IMR-90 (cell line): ENCODE data around the gene APPL2. TPM values are rescaled to one million over a fixed set of nuclear protein-coding genes. Genes with fewer than 3 reads are reported as not detected.

ENCODE experiments used
- ATAC-seq: fragments of 200-7000 bp; cut with Tn5 transposase; 2 replicates; pipeline ENCODE4 v1.9.1; 2020; ENCODE audit warnings: low read depth, mild to moderate bottlenecking, moderate library complexity
- BruUV-seq: library from RNA; stranded (reverse); fragments of 400-500 nt; replicated peaks from 2 replicates; lab custom pipeline; 2021; lab: Mats Ljungman, UMichigan
- CTCF ChIA-PET: fragments of 300-600 bp; formaldehyde crosslinking; extraction: SDS; loops from one replicate; lab custom pipeline; 2021; ENCODE audit warnings: antibody characterized with exemption; lab: Yijun Ruan, JAX
- POLR2A ChIA-PET: fragments of 300-600 bp; sonication (Branson Sonifier 250); formaldehyde crosslinking; loops from one replicate; lab custom pipeline; 2022; ENCODE audit warnings: antibody characterized with exemption; ENCODE audit not compliant: unreplicated experiment; lab: Charles Lee
- DNase-seq: peaks from one replicate; pipeline ENCODE4 v3.0.0; 2013
- H2AFZ ChIP-seq: replicated peaks from 2 replicates; pipeline ENCODE3; 2013; ENCODE audit warnings: low read length, mild to moderate bottlenecking; ENCODE audit not compliant: poor library complexity
- H2AK5ac ChIP-seq: 2 replicates; pipeline ENCODE4 v1.6.1; 2013; ENCODE audit warnings: low read depth, low read length, inconsistent platforms
- H2AK9ac ChIP-seq: replicated peaks from 2 replicates; pipeline ENCODE3; 2013; ENCODE audit warnings: mild to moderate bottlenecking, low read depth, low read length, moderate library complexity; ENCODE audit not compliant: poor library complexity
- H2BK120ac ChIP-seq: 2 replicates; pipeline ENCODE4 v1.6.1; 2013; ENCODE audit warnings: low read depth, low read length, inconsistent platforms
- H2BK15ac ChIP-seq: 3 replicates; pipeline ENCODE4 v1.6.1; 2013; ENCODE audit warnings: low read depth, low read length, inconsistent platforms
- H2BK20ac ChIP-seq: 2 replicates; pipeline ENCODE4 v1.6.1; 2013; ENCODE audit warnings: low read depth, mild to moderate bottlenecking, inconsistent platforms, low read length, moderate library complexity
- H2BK5ac ChIP-seq: 2 replicates; pipeline ENCODE4 v1.6.1; 2013; ENCODE audit warnings: mild to moderate bottlenecking, low read depth, low read length, inconsistent platforms; ENCODE audit not compliant: poor library complexity, severe bottlenecking
- H3K14ac ChIP-seq: replicated peaks from 2 replicates; pipeline ENCODE4 v1.6.1; 2013; ENCODE audit warnings: low read depth, low read length, inconsistent platforms
- H3K18ac ChIP-seq: 2 replicates; pipeline ENCODE4 v1.6.1; 2013; ENCODE audit warnings: low read depth, low read length, control low read depth
- H3K23ac ChIP-seq: 2 replicates; pipeline ENCODE4 v1.6.1; 2013; ENCODE audit warnings: low read depth, low read length, inconsistent platforms
- H3K27ac ChIP-seq: 2 replicates; pipeline ENCODE4 v1.5.1; 2013; ENCODE audit warnings: mild to moderate bottlenecking, control low read depth, low read length; ENCODE audit not compliant: insufficient read depth
- H3K27me3 ChIP-seq: 2 replicates; pipeline ENCODE4 v1.6.1; 2013; ENCODE audit warnings: low read length; ENCODE audit not compliant: control insufficient read depth, insufficient read depth
- H3K36me3 ChIP-seq: 2 replicates; pipeline ENCODE4 v1.6.1; 2013; ENCODE audit warnings: low read length, mixed read lengths; ENCODE audit not compliant: control insufficient read depth, insufficient read depth
- H3K4ac ChIP-seq: 2 replicates; pipeline ENCODE4 v1.6.1; 2013; ENCODE audit warnings: low read depth, low read length, inconsistent platforms
- H3K4me1 ChIP-seq: 2 replicates; pipeline ENCODE4 v1.6.1; 2013; ENCODE audit warnings: low read length, mixed read lengths; ENCODE audit not compliant: control insufficient read depth, insufficient read depth
- H3K4me2 ChIP-seq: 2 replicates; pipeline ENCODE4 v1.6.1; 2013; ENCODE audit warnings: low read depth, mild to moderate bottlenecking, control low read depth, low read length, moderate library complexity
- H3K4me3 ChIP-seq: 2 replicates; pipeline ENCODE4 v1.5.1; 2013; ENCODE audit warnings: low read depth, mild to moderate bottlenecking, control low read depth, low read length, moderate library complexity; ENCODE audit not compliant: insufficient read depth
- H3K56ac ChIP-seq: 2 replicates; pipeline ENCODE4 v1.6.1; 2013; ENCODE audit warnings: low read length, inconsistent platforms; ENCODE audit not compliant: insufficient read depth; ENCODE audit errors: extremely low read depth
- H3K79me1 ChIP-seq, 2 experiments: 2 replicates each; pipeline ENCODE4 v1.6.1; 2013; ENCODE audit warnings: low read length in 2 of 2, inconsistent platforms in 1 of 2, low read depth in 1 of 2
- H3K9ac ChIP-seq: 2 replicates; pipeline ENCODE4 v1.6.1; 2013; ENCODE audit warnings: low read depth, low read length, control low read depth
- H3K9me1 ChIP-seq: 2 replicates; pipeline ENCODE4 v1.6.1; 2013; ENCODE audit warnings: low read length, inconsistent platforms; ENCODE audit not compliant: insufficient read depth
- H3K9me3 ChIP-seq: 2 replicates; pipeline ENCODE4 v1.6.1; 2013; ENCODE audit warnings: low read length; ENCODE audit not compliant: control insufficient read depth, insufficient read depth
- H4K20me1 ChIP-seq: 2 replicates; pipeline ENCODE4 v1.6.1; 2013; ENCODE audit warnings: low read length, inconsistent platforms; ENCODE audit not compliant: insufficient read depth
- H4K5ac ChIP-seq: 2 replicates; pipeline ENCODE4 v1.6.1; 2013; ENCODE audit warnings: mild to moderate bottlenecking, low read depth, low read length, control low read depth
- H4K8ac ChIP-seq, 2 experiments: 2 replicates each; pipeline ENCODE4 v1.6.1; 2013; ENCODE audit warnings: low read depth in 2 of 2, low read length in 2 of 2, control low read depth in 1 of 2, inconsistent platforms in 1 of 2
- H4K91ac ChIP-seq: 2 replicates; pipeline ENCODE4 v1.6.1; 2013; ENCODE audit warnings: low read depth, low read length, inconsistent platforms; ENCODE audit not compliant: insufficient read depth
- MAFK ChIP-seq: IDR thresholded peaks from 2 replicates; pipeline ENCODE4 v1.6.1; 2012; ENCODE audit warnings: low read depth, low read length, improper control_type of control experiment
- MXI1 ChIP-seq: IDR thresholded peaks from 2 replicates; pipeline ENCODE4 v1.6.1; 2012; ENCODE audit warnings: low read depth, mild to moderate bottlenecking, low read length, moderate library complexity, borderline replicate concordance
- NFE2L2 ChIP-seq: fragments of 150-350 bp; IDR thresholded peaks from 2 replicates; pipeline ENCODE4 v1.6.1; 2016; ENCODE audit warnings: low read depth, mild to moderate bottlenecking, low read length
- RFX5 ChIP-seq: IDR thresholded peaks from 2 replicates; pipeline ENCODE4 v1.8.0; 2012; ENCODE audit warnings: low read depth, mild to moderate bottlenecking, low read length, moderate library complexity
- SMC3 ChIP-seq: fragments of 150-350 bp; IDR thresholded peaks from 2 replicates; pipeline ENCODE4 v1.6.1; 2016; ENCODE audit warnings: low read depth, mild to moderate bottlenecking, antibody characterized with exemption, low read length, moderate library complexity
- USF2 ChIP-seq: fragments of 150-350 bp; IDR thresholded peaks from 2 replicates; pipeline ENCODE4 v1.6.1; 2017; ENCODE audit warnings: mild to moderate bottlenecking, antibody characterized with exemption, low read length, low read depth
- WGBS, 2 experiments: methylation state at CpG; one replicate each; pipeline versions ENCODE4 v1.1.5 to v1.1.7; 2013; ENCODE audit warnings: missing lambda C conversion rate in 2 of 2; ENCODE audit not compliant: insufficient read length in 1 of 2; ENCODE audit errors: extremely low coverage in 2 of 2; 5-methylcytosine and 5-hydroxymethylcytosine counted together
- dilution Hi-C: fragments of 300-500 bp; cut with HindIII; formaldehyde crosslinking; loops from one replicate; pipeline ENCODE4 v1.14.3; 2018; ENCODE audit warnings: low sequenced_read_pairs; ENCODE audit not compliant: unreplicated experiment
- in situ Hi-C: fragments of 300-500 bp; cut with MboI; formaldehyde crosslinking; loops from 3 replicates; pipeline ENCODE4 v1.14.3; 2019; ENCODE audit warnings: low sequenced_read_pairs, inconsistent platforms, mixed read lengths
- intact Hi-C: fragments of 100-400 bp; cut with micrococcal nuclease; formaldehyde crosslinking; loops from 2 replicates; pipeline ENCODE4 v1.10.0; 2022
- polyA plus RNA-seq, 3 experiments: library from polyadenylated mRNA; depleted of rRNA; stranded (reverse); fragments of >200 nt; gene quantifications; 2 replicates each; pipeline ENCODE4 v1.2.3, GENCODE V29; 2012; ENCODE audit warnings: low replicate concordance in 1 of 3
- total RNA-seq: library from RNA; depleted of rRNA; stranded (reverse); fragments of >200 nt; gene quantifications from 2 replicates; pipeline ENCODE4 v1.2.3, GENCODE V29; 2012

APPL2 gene
- total and polyA plus RNA-seq, 2 of the 4 experiments (the other 2 are of a cell fraction), result 42.3 to 65.8 TPM

GRCh38 chr12:105206686-105207374, 29.1 kb downstream of the APPL2 start:
- in situ Hi-C loops, result loop anchor here (25.0 kb wide), 1 partner anchor 180 kb away; no protein-coding TSS in a partner anchor
- peaks cover 20% of the 10 kb centered on the region for H3K9me1 ChIP-seq
- no peak overlapping the region for H3K4ac ChIP-seq
- no peak overlapping the region for H3K27ac ChIP-seq
- no peak overlapping the region for H4K91ac ChIP-seq
- no peak for ATAC-seq
- H3K27me3 ChIP-seq, result no peaks in the 10 kb centered on the region
- H4K20me1 ChIP-seq, result no peaks in the 10 kb centered on the region
- no peak overlapping the region for H2BK120ac ChIP-seq
- dilution Hi-C loops, result no loop called here
- no peak overlapping the region for H2BK5ac ChIP-seq
- H3K23ac ChIP-seq, result no peak overlapping the region
- H3K56ac ChIP-seq, result no peak overlapping the region
- H4K8ac ChIP-seq, result no peak overlapping the region
- no peak overlapping the region for H3K18ac ChIP-seq
- H2BK20ac ChIP-seq, result no peak overlapping the region
- no TSS peak for BruUV-seq
- peaks cover 22 to 72% of the 10 kb centered on the region in 2 experiments for H3K79me1 ChIP-seq
- ChIA-PET POLR2A (no interaction called here), CTCF (interaction anchor here (0.6 to 0.7 kb wide), 2 partner anchors 150 to 562 kb away, joined by 3 to 4 read pairs; no protein-coding TSS in a partner anchor)
- no peak overlapping the region for H3K14ac ChIP-seq
- H2AK9ac ChIP-seq, result no peak overlapping the region
- peaks cover 58% of the 10 kb centered on the region for H3K36me3 ChIP-seq
- H3K4me3 ChIP-seq, result no peak overlapping the region
- no peak overlapping the region for H2AK5ac ChIP-seq
- H2BK15ac ChIP-seq, result no peak overlapping the region
- DNase-seq, result peak; percentile 50
- H3K9ac ChIP-seq, result no peak overlapping the region
- 100% methylated on average over 2 of the region's 16 CpGs; no CpG with 5 or more reads in 1 of the 2 experiments for WGBS, 2 experiments
- intact Hi-C loops, result no loop called here
- H3K4me2 ChIP-seq, result no peak overlapping the region
- no peak overlapping the region for H2AFZ ChIP-seq
- H3K9me3 ChIP-seq, result no peaks in the 10 kb centered on the region
- H4K5ac ChIP-seq, result no peak overlapping the region
- TF ChIP-seq NFE2L2, result no peak
- no peak for TF ChIP-seq USF2
- no peak for TF ChIP-seq SMC3
- TF ChIP-seq MXI1, result no peak
- TF ChIP-seq MAFK, result no peak
- no peak for TF ChIP-seq RFX5
- peaks cover 9% of the 10 kb centered on the region for H3K4me1 ChIP-seq
